Esophagus muscularis mucosa (tissue), 4 donors: ENCODE data around the gene SHISA8. TPM values are rescaled to one million over a fixed set of nuclear protein-coding genes. Genes with fewer than 3 reads are reported as not detected.

ENCODE experiments used
- DNase-seq: peaks from one replicate; pipeline ENCODE4 v3.0.0-alpha.2; 2017; ENCODE audit errors: extremely low spot score
- H3K27ac ChIP-seq, 4 donors: fragments of 200-600 bp; sonication (generic); replicated peaks in 1 of 4; 1 replicate in 3 of 4; 2 replicates in 1 of 4; pipeline ENCODE4 v1.5.1; 2016 to 2019; ENCODE audit warnings: mild to moderate bottlenecking in 1 of 4
- H3K27me3 ChIP-seq, 4 donors: fragments of 200-600 bp; sonication (generic); one replicate each; pipeline versions ENCODE4 v1.5.1 to v1.6.0; 2016 to 2019
- H3K36me3 ChIP-seq, 4 donors: fragments of 200-600 bp; sonication (generic); one replicate each; pipeline ENCODE4 v1.5.1; 2016 to 2019
- H3K4me1 ChIP-seq, 4 donors: fragments of 200-600 bp; sonication (generic); one replicate each; pipeline ENCODE4 v1.5.1; 2016 to 2019
- H3K4me3 ChIP-seq, 4 donors: fragments of 200-600 bp; sonication (generic); 1 replicate in 2 of 4; 2 replicates in 2 of 4; pipeline ENCODE4 v1.5.1; 2016 to 2019; ENCODE audit warnings: mild to moderate bottlenecking in 4 of 4, moderate library complexity in 1 of 4
- H3K9me3 ChIP-seq, 4 donors: fragments of 200-600 bp; sonication (generic); 1 replicate in 3 of 4; 2 replicates in 1 of 4; pipeline ENCODE4 v1.5.1; 2016 to 2019
- CTCF ChIP-seq, 3 experiments: fragments of 200-600 bp in 2 of 3; fragments of 450-650 bp in 1 of 3; sonication (generic) in 2 of 3; IDR thresholded peaks; one replicate each; pipeline ENCODE4 v1.5.1; 2017 to 2019; ENCODE audit warnings: antibody characterized with exemption in 3 of 3, mild to moderate bottlenecking in 2 of 3, moderate library complexity in 1 of 3
- EP300 ChIP-seq: sonication (generic); formaldehyde crosslinking; IDR thresholded peaks from one replicate; pipeline ENCODE4 v1.6.1; 2017; ENCODE audit warnings: antibody characterized with exemption
- POLR2A ChIP-seq: fragments of 450-650 bp; IDR thresholded peaks from one replicate; pipeline ENCODE4 v1.6.1; 2017; ENCODE audit warnings: antibody characterized with exemption, moderate library complexity, mild to moderate bottlenecking, low read depth
- POLR2AphosphoS5 ChIP-seq, 2 donors: sonication (generic); formaldehyde crosslinking; IDR thresholded peaks; one replicate each; pipeline ENCODE4 v1.6.1; 2017; ENCODE audit warnings: antibody characterized with exemption in 2 of 2
- WGBS: methylation state at CpG from one replicate; pipeline ENCODE4 v1.1.5; 2018; 5-methylcytosine and 5-hydroxymethylcytosine counted together
- intact Hi-C: fragments of 100-400 bp; cut with DNase I; formaldehyde crosslinking; loops from one replicate; pipeline ENCODE4 v1.15.1; 2023
- total RNA-seq, 4 donors: library from RNA; depleted of rRNA; stranded (reverse); fragments of >200 nt; gene quantifications; one replicate each; pipeline versions ENCODE4 v1.1.0 to v1.2.1, GENCODE V29; 2016

The SHISA8 gene
- total RNA-seq, 4 donors from 2014 or later, result 0.83 TPM; not detected in 3

DNA sequence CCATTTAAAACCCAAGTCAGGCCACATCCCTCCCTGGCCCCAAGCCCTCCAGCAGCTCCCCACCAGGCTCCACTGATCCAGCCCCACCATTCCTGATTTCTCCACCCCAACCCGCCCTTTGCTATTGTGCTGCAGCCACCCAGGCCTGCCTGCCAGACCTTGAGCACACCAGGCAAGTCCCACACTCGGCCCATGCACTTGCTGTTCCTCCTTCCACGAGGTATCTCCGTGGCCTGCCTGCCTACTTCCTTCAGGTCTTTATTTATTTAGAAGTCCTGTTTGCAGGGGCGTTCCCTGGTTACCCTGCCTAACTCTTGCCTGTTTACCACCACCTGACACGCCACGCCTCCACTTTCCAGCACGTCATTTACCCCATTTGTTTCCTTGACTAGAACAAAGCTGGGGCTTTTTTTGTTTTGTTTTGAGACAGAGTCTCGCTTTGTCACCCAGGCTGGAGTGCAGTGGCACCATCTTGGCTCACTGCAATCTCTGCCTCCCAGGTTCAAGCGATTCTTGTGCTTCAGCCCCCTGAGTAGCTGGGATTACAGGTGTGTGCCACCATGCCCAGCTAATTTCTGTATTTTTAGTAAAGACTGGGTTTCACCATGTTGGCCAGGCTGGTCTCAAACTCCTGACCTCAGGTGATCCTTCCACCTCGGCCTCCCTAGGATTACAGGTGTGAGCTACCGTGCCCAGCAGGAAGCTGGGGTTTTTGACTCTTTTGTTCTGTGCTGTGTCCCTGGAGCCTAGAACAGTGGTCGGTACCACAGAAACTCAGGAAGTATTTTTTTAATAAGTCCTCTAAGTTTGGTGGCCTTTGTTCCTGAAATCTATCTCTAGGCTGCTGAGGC is 25.3 kb upstream of the SHISA8 start:
- TF ChIP-seq POLR2A, result no peak
- TF ChIP-seq CTCF (IDR thresholded peaks at IDR 0.05), result no peak
- TF ChIP-seq POLR2AphosphoS5 (IDR thresholded peaks at IDR 0.05), result no peak
- no peak for TF ChIP-seq EP300

DNA sequence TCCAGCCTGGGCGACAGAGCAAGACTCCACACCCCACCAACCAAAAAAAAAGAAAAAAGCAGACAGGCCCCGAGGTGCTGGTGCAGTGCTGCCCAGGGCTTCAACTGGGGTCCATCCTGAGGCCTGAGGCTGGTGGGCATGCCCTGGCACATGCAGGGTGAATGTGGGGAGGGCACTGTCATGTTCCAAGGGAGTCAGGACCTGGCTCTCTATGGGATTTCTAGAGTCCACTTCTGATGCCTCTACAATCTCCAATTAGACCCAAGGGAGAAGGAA is 22.0 kb upstream of the SHISA8 start:
- Histone ChIP-seq H3K4me3 (no peak overlapping the region), H3K36me3 (no peaks in the 10 kb centered on the region), H3K4me1 (peaks cover 19 to 25% (median 20%) of the 10 kb centered on the region in 4 donors), H3K9me3 (no peaks in the 10 kb centered on the region), H3K27ac (no peak overlapping the region), H3K27me3 (no peaks in the 10 kb centered on the region)
- TF ChIP-seq POLR2AphosphoS5 (IDR thresholded peaks at IDR 0.05), result no peak
- no peak for TF ChIP-seq POLR2A
- TF ChIP-seq EP300, result no peak
- TF ChIP-seq CTCF (IDR thresholded peaks at IDR 0.05), result no peak
- intact Hi-C loops, result no loop called here
- DNase-seq, result no peak
- 100% methylated on average over 1 of the region's 2 CpGs for WGBS

More for the DNA sequence above, 25.3 kb upstream of the SHISA8 start:
- Histone ChIP-seq H3K27ac (peak overlapping the region; percentile 2 to 48 (median 46)), H3K9me3 (no peaks in the 10 kb centered on the region), H3K36me3 (no peaks in the 10 kb centered on the region), H3K4me3 (no peak overlapping the region), H3K4me1 (peaks cover 15 to 25% (median 20%) of the 10 kb centered on the region in 4 donors), H3K27me3 (no peaks in the 10 kb centered on the region)
- 83% methylated on average over 13 of the region's 13 CpGs for WGBS
- no peak for DNase-seq
- intact Hi-C loops, result loop anchor here (2.0 kb wide), 1 partner anchor 193 kb away; no protein-coding TSS in a partner anchor

- WGBS, result 93% methylated on average over 9 of the region's 9 CpGs
- Histone ChIP-seq H3K4me1 (peaks cover 13 to 16% (median 14%) of the 10 kb centered on the region in 4 donors), H3K27ac (no peak overlapping the region), H3K27me3 (no peaks in the 10 kb centered on the region), H3K9me3 (no peaks in the 10 kb centered on the region), H3K4me3 (no peak overlapping the region), H3K36me3 (no peaks in the 10 kb centered on the region)
- no peak for DNase-seq
- intact Hi-C loops, result no loop called here
- no peak for TF ChIP-seq POLR2AphosphoS5 (IDR thresholded peaks at IDR 0.05)
- TF ChIP-seq EP300, result no peak
- no peak for TF ChIP-seq POLR2A
Observed at GRCh38 chr22:41935509-41935908, 20.6 kb upstream of the SHISA8 start.

GRCh38 chr22:41935015-41935351 is 20.1 kb upstream of the SHISA8 start:
- Histone ChIP-seq H3K27ac (no peak overlapping the region), H3K4me3 (no peak overlapping the region), H3K27me3 (no peaks in the 10 kb centered on the region), H3K4me1 (peaks cover 12 to 15% (median 13%) of the 10 kb centered on the region in 4 donors), H3K9me3 (no peaks in the 10 kb centered on the region), H3K36me3 (no peaks in the 10 kb centered on the region)
- TF ChIP-seq CTCF (IDR thresholded peaks at IDR 0.05) (no peak), POLR2AphosphoS5 (IDR thresholded peaks at IDR 0.05) (no peak), EP300 (no peak), POLR2A (no peak)
- no peak for DNase-seq
- intact Hi-C loops, result no loop called here
- WGBS, result 90% methylated on average over 3 of the region's 4 CpGs

DNA sequence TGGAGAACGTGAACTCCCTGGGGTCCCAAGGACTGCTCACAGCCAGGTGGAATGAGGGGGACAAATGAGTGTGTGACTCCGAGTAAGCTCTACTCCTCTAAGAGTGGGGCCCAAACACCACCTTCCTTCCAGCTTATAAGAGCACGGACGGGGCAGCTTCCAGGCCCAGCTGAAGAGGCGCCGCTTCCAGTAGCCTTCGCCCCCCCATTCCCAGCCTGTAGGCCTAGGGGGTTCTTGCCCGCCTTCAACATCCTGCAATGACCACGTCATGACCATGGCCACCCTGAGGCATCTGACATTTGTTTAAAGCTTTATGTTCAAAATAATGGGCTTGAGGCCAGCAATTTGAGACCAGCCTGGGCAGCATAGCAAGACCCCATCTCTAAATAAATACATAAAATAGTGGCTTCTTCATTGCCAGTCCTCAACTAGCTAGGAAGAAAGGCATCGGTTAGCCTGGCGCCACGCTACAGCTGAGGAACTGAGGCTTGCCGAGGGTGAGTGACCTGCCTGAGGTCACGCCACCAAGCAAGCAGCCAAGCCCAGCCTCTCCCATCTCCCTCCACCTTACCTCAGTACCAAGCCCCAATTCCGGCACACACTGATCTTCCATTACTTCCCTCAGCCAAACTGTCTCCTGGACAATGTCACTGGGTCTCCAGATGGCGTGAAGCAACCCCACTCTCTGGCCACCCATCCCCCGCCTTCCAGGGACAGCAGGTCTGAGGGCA is 19.6 kb upstream of the SHISA8 start:
- no peak overlapping the region for H3K27ac ChIP-seq
- peaks cover 11 to 14% (median 12%) of the 10 kb centered on the region in 4 donors for H3K4me1 ChIP-seq
- no peaks in the 10 kb centered on the region for H3K27me3 ChIP-seq
- H3K4me3 ChIP-seq, result no peak overlapping the region
- H3K36me3 ChIP-seq, result no peaks in the 10 kb centered on the region
- intact Hi-C loops, result no loop called here
- WGBS, result 94% methylated on average over 11 of the region's 17 CpGs
- H3K9me3 ChIP-seq, result no peaks in the 10 kb centered on the region
- no peak for TF ChIP-seq POLR2AphosphoS5 (IDR thresholded peaks at IDR 0.05)
- TF ChIP-seq CTCF (IDR thresholded peaks at IDR 0.05), result no peak
- TF ChIP-seq POLR2A, result no peak
- TF ChIP-seq EP300, result no peak
- no peak for DNase-seq
